HG03342 (cell line): ENCODE measurements around the gene MAN2B2.
"Not testable (repeated sequence)": the region's sequence is repeated elsewhere in the genome, so short reads cannot be mapped to it uniquely, and the experiment has no call there.

Experiments
- ATAC-seq: cut with Tn5 transposase; IDR thresholded peaks from one replicate; pipeline ENCODE4 v1.9.1; 2021; ENCODE audit warnings: mild to moderate bottlenecking, moderate library complexity; ENCODE audit not compliant: unreplicated experiment

Gene MAN2B2

GRCh38 chr4:6613676-6614651, 39.0 kb downstream of the MAN2B2 start:
- no peak for ATAC-seq

- ATAC-seq = no peak
Measured at GRCh38 chr4:6614701-6615230, 39.8 kb downstream of the MAN2B2 start.

- ATAC-seq = no peak
Measured at GRCh38 chr4:6616087-6616995, 41.4 kb downstream of the MAN2B2 start.

GRCh38 chr4:6617246-6617645, 42.3 kb downstream of the MAN2B2 start:
- no peak for ATAC-seq

- ATAC-seq = no peak
Measured at GRCh38 chr4:6618386-6619115, 43.6 kb downstream of the MAN2B2 start.

- ATAC-seq = no peak
Measured at GRCh38 chr4:6619116-6619465, 44.1 kb downstream of the MAN2B2 start.

GRCh38 chr4:6619466-6620255, 44.7 kb downstream of the MAN2B2 start:
- no peak for ATAC-seq

GRCh38 chr4:6620296-6620695, 45.3 kb downstream of the MAN2B2 start:
- ATAC-seq = no peak

GRCh38 chr4:6620891-6621555, 46.0 kb downstream of the MAN2B2 start:
- ATAC-seq = no peak

GRCh38 chr4:6621556-6621927, 46.6 kb downstream of the MAN2B2 start:
- no peak for ATAC-seq

- no peak for ATAC-seq
Measured at GRCh38 chr4:6622744-6623143, 47.8 kb downstream of the MAN2B2 start.

GRCh38 chr4:6625256-6625655, 50.3 kb downstream of the MAN2B2 start:
- ATAC-seq = no peak

- no peak for ATAC-seq
Measured at GRCh38 chr4:6626066-6626465, 51.1 kb downstream of the MAN2B2 start.

GRCh38 chr4:6627832-6628231, 52.8 kb downstream of the MAN2B2 start:
- ATAC-seq = no peak

- not testable (repeated sequence) for ATAC-seq
Measured at GRCh38 chr4:6628484-6628883, 53.5 kb downstream of the MAN2B2 start.

- ATAC-seq = no peak
Measured at GRCh38 chr4:6632125-6632524, 57.1 kb downstream of the MAN2B2 start.

GRCh38 chr4:6633091-6633906, 58.3 kb downstream of the MAN2B2 start:
- no peak for ATAC-seq

GRCh38 chr4:6634746-6635145, 59.8 kb downstream of the MAN2B2 start:
- no peak for ATAC-seq
